Liver (tissue), 9 donors: Measurements from ENCODE around the gene ATP2B2. TPM values are rescaled to one million over a fixed set of nuclear protein-coding genes. Genes with fewer than 3 reads are reported as not detected.

ENCODE experiments used
- DNase-seq: peaks from one replicate; pipeline ENCODE4 v3.0.0-alpha.2; 2017; ENCODE audit warnings: low spot score
- H3K27ac ChIP-seq, 2 donors: one replicate each; pipeline ENCODE4 v1.7.0; 2013; ENCODE audit warnings: inconsistent platforms in 2 of 2, low read length in 2 of 2, control low read depth in 1 of 2, low read depth in 1 of 2, mild to moderate bottlenecking in 1 of 2
- H3K27me3 ChIP-seq, 4 donors: one replicate each; pipeline versions ENCODE4 v1.6.1 to v1.7.0; 2013; ENCODE audit warnings: low read length in 3 of 4, inconsistent platforms in 1 of 4, mild to moderate bottlenecking in 1 of 4, moderate library complexity in 1 of 4; ENCODE audit not compliant: control insufficient read depth in 4 of 4, insufficient read depth in 4 of 4
- H3K36me3 ChIP-seq, 4 donors: one replicate each; pipeline versions ENCODE4 v1.6.1 to v1.7.0; 2013; ENCODE audit warnings: low read length in 3 of 4, mild to moderate bottlenecking in 3 of 4, low read depth in 1 of 4, moderate library complexity in 1 of 4; ENCODE audit not compliant: control insufficient read depth in 4 of 4, insufficient read depth in 3 of 4
- H3K4me1 ChIP-seq, 4 donors: one replicate each; pipeline versions ENCODE4 v1.6.1 to v1.7.0; 2013; ENCODE audit warnings: low read length in 3 of 4, mild to moderate bottlenecking in 3 of 4, moderate library complexity in 1 of 4; ENCODE audit not compliant: control insufficient read depth in 4 of 4, insufficient read depth in 4 of 4
- H3K4me3 ChIP-seq, 3 donors: one replicate each; pipeline versions ENCODE4 v1.6.1 to v1.7.0; 2013; ENCODE audit warnings: low read length in 3 of 3, control low read depth in 1 of 3, low read depth in 1 of 3, mild to moderate bottlenecking in 1 of 3
- H3K9ac ChIP-seq, 2 donors: one replicate each; pipeline ENCODE4 v1.7.0; 2013; ENCODE audit warnings: low read length in 2 of 2, mild to moderate bottlenecking in 2 of 2, moderate library complexity in 2 of 2, control low read depth in 1 of 2, low read depth in 1 of 2
- H3K9me3 ChIP-seq, 4 donors: one replicate each; pipeline versions ENCODE4 v1.6.1 to v1.7.0; 2013; ENCODE audit warnings: low read length in 3 of 4; ENCODE audit not compliant: control insufficient read depth in 4 of 4
- EGR1 ChIP-seq, 2 donors: IDR thresholded peaks; 2 replicates each; pipeline ENCODE4 v1.6.1; 2016 to 2018; ENCODE audit warnings: antibody characterized with exemption in 2 of 2, low read depth in 2 of 2
- FOXA1 ChIP-seq: IDR thresholded peaks from 2 replicates; pipeline ENCODE4 v1.6.1; 2016; ENCODE audit warnings: antibody characterized with exemption
- FOXA2 ChIP-seq: IDR thresholded peaks from 2 replicates; pipeline ENCODE4 v1.6.1; 2016; ENCODE audit warnings: antibody characterized with exemption
- GABPA ChIP-seq, 2 donors: IDR thresholded peaks in 1 of 2; conservative IDR thresholded peaks in 1 of 2; 2 replicates each; pipeline ENCODE4 v1.6.1; 2016; ENCODE audit warnings: antibody characterized with exemption in 2 of 2, mild to moderate bottlenecking in 1 of 2, moderate library complexity in 1 of 2
- HNF4A ChIP-seq, 2 donors: conservative IDR thresholded peaks; 2 replicates each; pipeline ENCODE4 v1.6.1; 2016; ENCODE audit warnings: antibody characterized with exemption in 2 of 2, mild to moderate bottlenecking in 2 of 2
- HNF4G ChIP-seq: IDR thresholded peaks from 2 replicates; pipeline ENCODE4 v1.6.1; 2016; ENCODE audit warnings: antibody characterized with exemption
- JUND ChIP-seq, 2 donors: IDR thresholded peaks; 2 replicates each; pipeline ENCODE4 v1.6.1; 2016; ENCODE audit warnings: antibody characterized with exemption in 2 of 2
- NR2F2 ChIP-seq: IDR thresholded peaks from 2 replicates; pipeline ENCODE4 v1.6.1; 2016; ENCODE audit warnings: antibody characterized with exemption
- RAD21 ChIP-seq, 2 donors: IDR thresholded peaks; 2 replicates each; pipeline ENCODE4 v1.6.1; 2016; ENCODE audit warnings: antibody characterized with exemption in 2 of 2, mild to moderate bottlenecking in 2 of 2
- RXRA ChIP-seq, 2 donors: IDR thresholded peaks; 2 replicates each; pipeline ENCODE4 v1.6.1; 2017 to 2018; ENCODE audit warnings: antibody characterized with exemption in 2 of 2, mild to moderate bottlenecking in 1 of 2
- SP1 ChIP-seq: IDR thresholded peaks from 2 replicates; pipeline ENCODE4 v1.6.1; 2018; ENCODE audit warnings: antibody characterized with exemption, mild to moderate bottlenecking
- TAF1 ChIP-seq: conservative IDR thresholded peaks from 2 replicates; pipeline ENCODE4 v1.6.1; 2016; ENCODE audit warnings: antibody characterized with exemption, mild to moderate bottlenecking
- YY1 ChIP-seq: IDR thresholded peaks from 2 replicates; pipeline ENCODE4 v1.6.1; 2016; ENCODE audit warnings: antibody characterized with exemption, mild to moderate bottlenecking
- WGBS: extraction: QIAGEN DNeasy Blood & Tissue Kit; methylation state at CpG from one replicate; pipeline ENCODE4 v1.1.7; 2013; 5-methylcytosine and 5-hydroxymethylcytosine counted together
- polyA plus RNA-seq, 2 donors: library from polyadenylated mRNA; stranded (reverse) in 1 of 2; unstranded in 1 of 2; fragments of 200-250 nt in 1 of 2; fragments of >200 nt in 1 of 2; fragmentation: Nextera tagmentation in 1 of 2; extraction: Ambion mirVana in 1 of 2; gene quantifications; one replicate each; pipeline versions ENCODE4 v1.2.1 to v1.2.3, GENCODE V29; 2013 to 2015
- total RNA-seq, 2 donors: library from RNA; depleted of rRNA; stranded (reverse); fragments of >200 nt; gene quantifications; one replicate each; pipeline ENCODE4 v1.2.3, GENCODE V29; 2014
- TF ChIP-seq, protein P1 (sequence below): IDR thresholded peaks from 2 replicates; pipeline ENCODE4 v1.6.1; 2016; ENCODE audit warnings: antibody characterized with exemption
- TF ChIP-seq, protein P2 (sequence below): fragments of 150-350 bp; IDR thresholded peaks from 2 replicates; pipeline ENCODE4 v1.5.1; 2017; ENCODE audit warnings: improper control_type of control experiment, low read depth, low read length; ENCODE audit not compliant: missing input control
- TF ChIP-seq, protein P3 (sequence below): IDR thresholded peaks from 2 replicates; pipeline ENCODE4 v1.6.1; 2016; ENCODE audit warnings: antibody characterized with exemption
- donor health status: healthy.
- donor health status: healthy.
- donor health status: healthy.
- donor health status: healthy.
- donor health status: healthy.

The ATP2B2 gene
- total and polyA plus RNA-seq, 4 donors: 10.4 to 27.8 (median 20.7) TPM

DNA sequence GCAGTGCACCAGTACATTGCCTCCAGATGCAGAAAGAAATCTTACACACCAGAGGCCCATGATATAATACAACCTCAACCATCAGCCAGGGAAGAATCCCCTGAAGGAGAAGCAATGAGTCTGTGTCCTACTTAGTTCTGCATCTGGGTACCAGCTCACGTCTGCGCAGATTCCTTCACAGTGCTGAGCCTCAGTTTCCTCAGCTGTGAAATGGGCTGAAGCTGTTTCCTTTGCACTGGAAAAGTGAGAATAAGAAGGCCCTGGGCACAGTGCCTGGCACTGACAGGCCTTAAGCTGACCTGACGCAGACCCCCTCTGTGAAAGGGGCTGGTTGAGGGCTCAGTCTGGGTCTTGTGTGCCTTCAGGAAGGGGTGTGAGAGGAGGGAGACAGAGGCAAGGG is 20.7 kb downstream of the ATP2B2 start:
- H3K9ac ChIP-seq: no peak overlapping the region
- TF ChIP-seq RXRA (IDR thresholded peaks at IDR 0.05) (no peak), EGR1 (IDR thresholded peaks at IDR 0.05; ENCODE audit: low read depth in 2 of 2) (no peak), FOXA1 (no peak), FOXA2 (no peak), TAF1 (no peak), HNF4A (conservative IDR thresholded peaks at IDR 0.05) (no peak), RAD21 (IDR thresholded peaks at IDR 0.05) (no peak), YY1 (no peak), GABPA (IDR thresholded peaks at IDR 0.05 in 1 of 2, conservative IDR thresholded peaks at IDR 0.05 in 1 of 2) (no peak), HNF4G (no peak), NR2F2 (no peak), SP1 (no peak), JUND (IDR thresholded peaks at IDR 0.05) (no peak)
- TF ChIP-seq, protein P1, sequence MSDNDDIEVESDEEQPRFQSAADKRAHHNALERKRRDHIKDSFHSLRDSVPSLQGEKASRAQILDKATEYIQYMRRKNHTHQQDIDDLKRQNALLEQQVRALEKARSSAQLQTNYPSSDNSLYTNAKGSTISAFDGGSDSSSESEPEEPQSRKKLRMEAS: no peak
- TF ChIP-seq, protein P2, sequence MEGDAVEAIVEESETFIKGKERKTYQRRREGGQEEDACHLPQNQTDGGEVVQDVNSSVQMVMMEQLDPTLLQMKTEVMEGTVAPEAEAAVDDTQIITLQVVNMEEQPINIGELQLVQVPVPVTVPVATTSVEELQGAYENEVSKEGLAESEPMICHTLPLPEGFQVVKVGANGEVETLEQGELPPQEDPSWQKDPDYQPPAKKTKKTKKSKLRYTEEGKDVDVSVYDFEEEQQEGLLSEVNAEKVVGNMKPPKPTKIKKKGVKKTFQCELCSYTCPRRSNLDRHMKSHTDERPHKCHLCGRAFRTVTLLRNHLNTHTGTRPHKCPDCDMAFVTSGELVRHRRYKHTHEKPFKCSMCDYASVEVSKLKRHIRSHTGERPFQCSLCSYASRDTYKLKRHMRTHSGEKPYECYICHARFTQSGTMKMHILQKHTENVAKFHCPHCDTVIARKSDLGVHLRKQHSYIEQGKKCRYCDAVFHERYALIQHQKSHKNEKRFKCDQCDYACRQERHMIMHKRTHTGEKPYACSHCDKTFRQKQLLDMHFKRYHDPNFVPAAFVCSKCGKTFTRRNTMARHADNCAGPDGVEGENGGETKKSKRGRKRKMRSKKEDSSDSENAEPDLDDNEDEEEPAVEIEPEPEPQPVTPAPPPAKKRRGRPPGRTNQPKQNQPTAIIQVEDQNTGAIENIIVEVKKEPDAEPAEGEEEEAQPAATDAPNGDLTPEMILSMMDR: no peak
- TF ChIP-seq, protein P3, sequence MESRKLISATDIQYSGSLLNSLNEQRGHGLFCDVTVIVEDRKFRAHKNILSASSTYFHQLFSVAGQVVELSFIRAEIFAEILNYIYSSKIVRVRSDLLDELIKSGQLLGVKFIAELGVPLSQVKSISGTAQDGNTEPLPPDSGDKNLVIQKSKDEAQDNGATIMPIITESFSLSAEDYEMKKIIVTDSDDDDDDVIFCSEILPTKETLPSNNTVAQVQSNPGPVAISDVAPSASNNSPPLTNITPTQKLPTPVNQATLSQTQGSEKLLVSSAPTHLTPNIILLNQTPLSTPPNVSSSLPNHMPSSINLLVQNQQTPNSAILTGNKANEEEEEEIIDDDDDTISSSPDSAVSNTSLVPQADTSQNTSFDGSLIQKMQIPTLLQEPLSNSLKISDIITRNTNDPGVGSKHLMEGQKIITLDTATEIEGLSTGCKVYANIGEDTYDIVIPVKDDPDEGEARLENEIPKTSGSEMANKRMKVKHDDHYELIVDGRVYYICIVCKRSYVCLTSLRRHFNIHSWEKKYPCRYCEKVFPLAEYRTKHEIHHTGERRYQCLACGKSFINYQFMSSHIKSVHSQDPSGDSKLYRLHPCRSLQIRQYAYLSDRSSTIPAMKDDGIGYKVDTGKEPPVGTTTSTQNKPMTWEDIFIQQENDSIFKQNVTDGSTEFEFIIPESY: no peak
- H3K9me3 ChIP-seq: no peaks in the 10 kb centered on the region
- no peak overlapping the region for H3K4me3 ChIP-seq
- WGBS: 96% methylated on average over 3 of the region's 3 CpGs
- no peaks in the 10 kb centered on the region for H3K27me3 ChIP-seq
- H3K4me1 ChIP-seq: peaks cover 6 to 9% (median 7%) of the 10 kb centered on the region in 4 donors
- no peak overlapping the region for H3K27ac ChIP-seq
- no peak for DNase-seq
- H3K36me3 ChIP-seq: peaks cover 0 to 1% (median 0%) of the 10 kb centered on the region in 4 donors

DNA sequence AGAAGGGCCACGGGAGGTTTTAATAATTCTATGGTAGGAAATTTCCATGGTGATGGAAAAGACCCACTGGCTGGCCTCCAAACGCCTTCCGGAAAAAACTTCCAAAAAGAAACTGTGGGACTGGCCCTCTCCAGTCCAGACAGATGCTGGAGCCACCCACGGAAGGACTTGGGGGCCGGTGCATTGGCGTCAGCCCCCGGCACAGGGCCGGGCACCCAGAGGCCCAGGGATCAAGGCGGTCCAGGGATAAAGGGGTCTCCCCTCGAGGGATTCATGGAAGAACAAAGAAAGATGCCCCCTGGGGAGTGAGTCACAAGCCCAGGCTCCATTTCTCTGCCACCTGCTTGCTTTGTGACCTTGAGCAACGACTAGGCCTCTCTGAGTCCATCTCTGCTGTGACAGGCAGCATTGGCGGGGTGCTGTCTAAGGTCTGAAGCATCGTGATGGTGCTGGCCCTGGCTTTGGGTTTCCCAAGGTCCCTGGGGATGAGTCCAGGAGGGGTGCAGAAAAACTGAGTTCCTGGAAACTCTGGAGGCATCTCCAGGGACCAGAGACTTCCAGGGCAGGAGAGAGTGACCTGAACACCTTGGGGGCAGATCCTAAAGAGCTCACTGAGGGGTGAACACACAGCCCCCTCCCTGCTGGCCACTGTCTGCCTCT is 21.6 kb downstream of the ATP2B2 start:
- Histone ChIP-seq H3K9ac (no peak overlapping the region), H3K27ac (no peak overlapping the region), H3K27me3 (no peaks in the 10 kb centered on the region), H3K4me1 (peaks cover 7 to 11% (median 10%) of the 10 kb centered on the region in 4 donors), H3K9me3 (no peaks in the 10 kb centered on the region), H3K4me3 (no peak overlapping the region), H3K36me3 (peaks cover 0 to 1% (median 0%) of the 10 kb centered on the region in 4 donors)
- TF ChIP-seq HNF4A (conservative IDR thresholded peaks at IDR 0.05) (no peak), FOXA1 (no peak), SP1 (no peak)
- DNase-seq: no peak
- WGBS: 78% methylated on average over 13 of the region's 13 CpGs
